ENCODE results near the gene IRF8. TPM values are rescaled to one million over a fixed set of nuclear protein-coding genes. Genes with fewer than 3 reads are reported as not detected.

IRF8 gene
- total RNA-seq, 2 experiments from 2014 or later: 221 to 224 TPM

GRCh38 chr16:85961988-85962915 is 63.3 kb downstream of the IRF8 start:
- POLR2A ChIA-PET: interaction anchor here (1.9 kb wide), 1 partner anchor 18 kb away, joined by 5 read pairs; no protein-coding TSS in a partner anchor
- DNase-seq: no peak
- Mint-ChIP-seq H3K36me3 (ENCODE audit: low read depth) (no peaks in the 10 kb centered on the region), H3K4me3 (no peak overlapping the region), H3K9me3 (no peaks in the 10 kb centered on the region), H3K27me3 (no peaks in the 10 kb centered on the region), H3K27ac (no peak overlapping the region), H3K4me1 (ENCODE audit: low read depth) (peaks cover 9% of the 10 kb centered on the region)
- CTCF ChIA-PET: interaction anchor here (1.0 to 4.1 kb wide), 5 partner anchors 9 to 143 kb away, joined by 3 to 18 read pairs (median 3); no protein-coding TSS in a partner anchor
- ATAC-seq: no peak
- intact Hi-C loops (cut with micrococcal nuclease): no loop called here
- TF ChIP-seq CTCF (IDR thresholded peaks at IDR 0.05): no peak

DNA sequence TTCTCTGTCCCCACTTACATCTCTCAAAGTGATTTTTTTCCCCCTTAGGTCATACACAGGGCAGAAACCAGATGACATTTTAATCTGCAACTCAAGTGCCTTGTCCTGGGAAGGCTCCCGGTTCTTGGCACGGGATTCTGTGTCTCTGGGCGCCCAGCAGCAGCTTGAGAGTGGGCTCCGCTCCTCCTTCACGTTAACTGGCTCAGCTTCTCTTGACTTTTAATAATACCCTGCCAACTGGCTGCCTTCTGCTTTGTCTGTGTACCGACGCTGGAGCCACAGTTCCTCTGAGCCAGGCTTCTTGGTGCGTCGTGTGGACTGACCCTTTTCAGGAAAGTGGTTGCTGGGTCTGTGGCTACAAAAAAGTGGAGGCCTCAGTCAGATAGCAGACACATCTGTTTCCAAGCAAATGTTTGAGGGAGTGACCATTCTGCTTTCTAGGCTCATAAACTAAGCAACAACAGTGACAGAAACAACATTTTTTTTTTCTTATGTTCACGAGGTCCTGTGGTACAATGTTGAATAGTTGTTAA is 64.9 kb downstream of the IRF8 start:
- no peak for TF ChIP-seq CTCF (IDR thresholded peaks at IDR 0.05)
- no peaks in the 10 kb centered on the region for H3K36me3 Mint-ChIP-seq (ENCODE audit: low read depth)
- H3K4me3 Mint-ChIP-seq: no peak overlapping the region
- POLR2A ChIA-PET: no interaction called here
- no peak for ATAC-seq
- no peaks in the 10 kb centered on the region for H3K9me3 Mint-ChIP-seq
- H3K27me3 Mint-ChIP-seq: no peaks in the 10 kb centered on the region
- no peak for DNase-seq
- intact Hi-C loops (cut with micrococcal nuclease): no loop called here
- CTCF ChIA-PET: interaction anchor here (4.1 kb wide), 1 partner anchor 143 kb away, joined by 18 read pairs; no protein-coding TSS in a partner anchor
- H3K4me1 Mint-ChIP-seq (ENCODE audit: low read depth): peaks cover 22% of the 10 kb centered on the region
- no peak overlapping the region for H3K27ac Mint-ChIP-seq

- Mint-ChIP-seq H3K9me3 (no peaks in the 10 kb centered on the region), H3K4me3 (no peak overlapping the region)
- POLR2A ChIA-PET: no interaction called here
These were observed 66.2 kb downstream of the IRF8 start for GRCh38 chr16:85965125-85965524.

DNA sequence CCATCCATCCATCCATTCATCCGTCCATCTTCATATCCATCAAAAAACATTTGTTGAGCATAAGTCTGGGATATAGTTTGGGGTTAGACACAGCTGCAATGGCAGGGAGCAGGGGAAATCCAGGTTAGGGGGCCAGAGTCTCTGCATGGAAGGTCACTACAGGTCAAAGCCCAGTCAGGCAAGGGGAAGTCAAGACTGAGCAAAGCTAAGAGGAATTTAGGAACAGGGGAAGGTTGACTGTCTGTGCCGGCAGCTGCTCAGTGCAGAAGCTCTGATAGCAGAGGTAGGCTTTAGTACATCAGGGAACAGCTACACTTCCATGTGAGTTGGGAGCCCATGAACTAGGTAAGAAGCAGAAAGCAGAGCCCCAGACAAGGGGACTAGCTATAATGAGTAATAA is 68.1 kb downstream of the IRF8 start:
- H3K27me3 Mint-ChIP-seq: no peaks in the 10 kb centered on the region
- POLR2A ChIA-PET: interaction anchor here (0.6 to 1.3 kb wide), 2 partner anchors 14 to 163 kb away, joined by 3 to 5 read pairs; no protein-coding TSS in a partner anchor

More at GRCh38 chr16:85965125-85965524, 66.2 kb downstream of the IRF8 start:
- no peak for TF ChIP-seq CTCF (IDR thresholded peaks at IDR 0.05)
- no peaks in the 10 kb centered on the region for H3K27me3 Mint-ChIP-seq
- no peaks in the 10 kb centered on the region for H3K36me3 Mint-ChIP-seq (ENCODE audit: low read depth)
- no peak for ATAC-seq
- no peak for DNase-seq
- CTCF ChIA-PET: interaction anchor here (1.0 kb wide), 1 partner anchor 144 kb away, joined by 3 read pairs; no protein-coding TSS in a partner anchor
- no peak overlapping the region for H3K27ac Mint-ChIP-seq
- peaks cover 35% of the 10 kb centered on the region for H3K4me1 Mint-ChIP-seq (ENCODE audit: low read depth)
- intact Hi-C loops (cut with micrococcal nuclease): no loop called here

More for the DNA sequence above, 68.1 kb downstream of the IRF8 start:
- H3K4me1 Mint-ChIP-seq (ENCODE audit: low read depth): peaks cover 39% of the 10 kb centered on the region
- TF ChIP-seq CTCF (IDR thresholded peaks at IDR 0.05): no peak
- DNase-seq (no peak), ATAC-seq (no peak)
- intact Hi-C loops (cut with micrococcal nuclease): no loop called here
- H3K9me3 Mint-ChIP-seq: peaks cover 3% of the 10 kb centered on the region
- CTCF ChIA-PET: interaction anchor here (1.0 to 2.1 kb wide), 2 partner anchors 14 to 20 kb away, joined by 3 to 5 read pairs; no protein-coding TSS in a partner anchor
- H3K36me3 Mint-ChIP-seq (ENCODE audit: low read depth): no peaks in the 10 kb centered on the region
- H3K27ac Mint-ChIP-seq: no peak overlapping the region
- H3K4me3 Mint-ChIP-seq: no peak overlapping the region

All from activated CD8-positive, alpha-beta T cell treated with anti-CD3 and anti-CD28 coated beads for 36 hours (primary cell).